GM12891 (cell line): ENCODE data around the gene ATF7IP2.
"Not testable (repeated sequence)": the region's sequence is repeated elsewhere in the genome, so short reads cannot be mapped to it uniquely, and the experiment has no call there.

Experiments
- DNase-seq: peaks from one replicate; pipeline ENCODE4 v3.0.0; 2011; ENCODE audit warnings: low spot score; ENCODE audit not compliant: insufficient read length
- FAIRE-seq: peaks from 2 replicates; lab custom pipeline; 2011; peaks lifted over from hg19 to GRCh38; lab: Jason Lieb, UNC
- PAX5 ChIP-seq: IDR thresholded peaks from 2 replicates; pipeline ENCODE4 v1.6.1; 2011; ENCODE audit warnings: low read length, moderate library complexity, mild to moderate bottlenecking; ENCODE audit not compliant: insufficient read depth, severe bottlenecking
- POLR2A ChIP-seq: IDR thresholded peaks from 2 replicates; pipeline ENCODE4 v1.6.1; 2011; ENCODE audit warnings: low read depth, low read length, control low read depth
- POLR2AphosphoS5 ChIP-seq: IDR thresholded peaks from 2 replicates; pipeline ENCODE4 v1.6.1; 2011; ENCODE audit warnings: low read depth, low read length, control low read depth
- POU2F2 ChIP-seq: IDR thresholded peaks from 2 replicates; pipeline ENCODE4 v1.6.1; 2011; ENCODE audit warnings: low read depth, mild to moderate bottlenecking, control low read depth, low read length, moderate library complexity
- SPI1 ChIP-seq: IDR thresholded peaks from 2 replicates; pipeline ENCODE4 v1.6.1; 2011; ENCODE audit warnings: low read depth, low read length, control low read depth
- TAF1 ChIP-seq: IDR thresholded peaks from 2 replicates; pipeline ENCODE4 v1.6.1; 2011; ENCODE audit warnings: low read depth, low read length, control low read depth

Gene ATF7IP2

GRCh38 chr16:10494343-10495030, 108.6 kb downstream of the ATF7IP2 start:
- no peak for FAIRE-seq
- TF ChIP-seq POU2F2 (no peak), POLR2A (no peak), PAX5 (no peak), POLR2AphosphoS5 (no peak), TAF1 (no peak), SPI1 (no peak)
- no peak for DNase-seq

- DNase-seq = no peak
- TF ChIP-seq PAX5 (no peak), POU2F2 (no peak), POLR2A (no peak), POLR2AphosphoS5 (no peak), TAF1 (no peak), SPI1 (no peak)
- no peak for FAIRE-seq
Observed at GRCh38 chr16:10495031-10495345, 109.1 kb downstream of the ATF7IP2 start.

DNA sequence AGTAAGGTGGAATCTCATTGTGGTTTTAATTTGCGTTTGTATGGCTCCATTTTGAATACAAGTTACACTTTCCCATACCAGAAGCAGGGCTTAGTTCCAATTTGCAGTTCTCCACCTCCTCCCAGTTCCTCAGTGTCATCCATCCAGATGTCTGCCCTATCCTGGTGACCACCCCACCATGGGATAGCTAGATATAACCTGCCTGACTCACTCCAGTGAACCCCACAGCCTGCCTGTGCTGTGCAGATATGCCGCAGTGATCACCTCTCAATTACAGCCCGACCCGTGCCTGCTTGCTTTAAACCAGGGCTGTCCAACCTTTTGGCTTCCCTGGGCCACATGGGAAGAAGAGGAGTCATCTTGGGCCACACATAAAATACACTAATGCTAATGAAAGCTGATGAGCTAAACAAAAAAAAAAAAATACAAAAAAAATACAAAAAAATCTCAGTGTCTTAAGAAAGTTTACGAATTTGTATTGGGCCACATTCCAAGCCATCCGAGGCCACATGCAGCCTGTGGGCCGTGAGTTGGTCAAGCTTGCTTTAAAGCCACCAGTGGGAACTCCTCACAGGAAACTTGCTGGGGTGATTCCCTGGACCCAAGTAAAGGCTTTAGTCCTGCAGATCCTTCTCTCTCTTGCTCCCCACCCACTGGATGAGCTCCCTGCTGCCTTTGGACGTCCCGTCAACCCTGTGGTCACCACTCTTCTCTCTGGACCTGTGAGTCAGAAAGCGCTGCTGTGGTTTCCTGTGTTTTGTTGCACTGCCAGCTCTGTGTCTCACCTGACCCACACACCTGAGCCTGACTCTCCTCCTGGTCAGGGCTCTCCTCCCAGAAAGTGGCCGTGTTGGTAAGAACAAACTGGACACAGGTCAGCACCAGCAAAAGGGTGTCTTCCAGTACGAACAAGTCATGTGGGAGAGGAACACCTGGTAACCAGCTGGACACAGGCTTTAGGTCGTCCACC, 111.6 kb downstream of the ATF7IP2 start:
- DNase-seq (no peak), FAIRE-seq (no peak)
- TF ChIP-seq POLR2AphosphoS5 = no peak

DNA sequence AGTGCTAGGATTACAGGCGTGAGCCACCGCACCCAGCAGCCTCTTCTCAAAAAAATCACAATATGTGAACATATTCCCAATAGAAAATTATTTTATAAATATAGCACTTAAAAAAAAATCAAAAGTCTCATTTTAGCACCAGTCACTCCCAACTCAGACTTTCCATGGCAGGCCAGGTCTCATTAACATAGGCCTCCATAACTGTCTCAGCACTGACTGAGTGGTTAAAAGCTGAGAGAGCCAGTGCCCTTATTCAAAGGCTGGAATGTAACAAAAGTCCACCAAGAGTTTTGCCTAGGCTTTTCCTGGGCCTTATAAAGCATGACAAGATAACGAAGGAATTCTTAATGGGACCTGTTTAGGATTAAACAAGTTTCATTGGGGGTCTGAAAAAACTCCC, 114.7 kb downstream of the ATF7IP2 start:
- FAIRE-seq = no peak
- no peak for TF ChIP-seq SPI1
- TF ChIP-seq PAX5 = no peak
- TF ChIP-seq POLR2AphosphoS5 = no peak
- no peak for TF ChIP-seq POLR2A
- TF ChIP-seq TAF1 = no peak
- no peak for TF ChIP-seq POU2F2
- no peak for DNase-seq

GRCh38 chr16:10501016-10501607, 115.3 kb downstream of the ATF7IP2 start:
- no peak for FAIRE-seq
- no peak for TF ChIP-seq SPI1
- no peak for TF ChIP-seq TAF1
- TF ChIP-seq POU2F2 = no peak
- no peak for TF ChIP-seq POLR2A
- TF ChIP-seq POLR2AphosphoS5 = no peak
- TF ChIP-seq PAX5 = no peak

DNA sequence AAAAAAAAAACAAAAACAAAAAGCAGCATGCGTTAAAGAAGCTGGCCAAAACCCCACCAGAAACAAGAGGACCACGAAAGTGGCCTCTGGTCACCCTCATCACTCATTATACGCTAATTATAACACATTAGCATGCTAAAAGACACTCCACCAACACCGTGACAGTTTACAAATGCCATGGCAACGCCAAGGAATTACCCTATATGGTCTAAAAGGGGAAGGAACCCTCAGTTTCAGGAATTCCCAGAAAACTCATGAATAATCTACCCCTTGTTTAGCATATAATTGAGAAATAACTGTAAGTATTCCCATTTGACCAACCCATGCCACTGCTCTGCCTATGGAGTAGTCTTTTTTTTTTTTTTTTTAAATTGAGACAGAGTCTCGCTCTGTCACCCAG, 116.9 kb downstream of the ATF7IP2 start:
- no peak for FAIRE-seq
- TF ChIP-seq POLR2A (no peak), SPI1 (no peak)
- DNase-seq = no peak

More at GRCh38 chr16:10501016-10501607, 115.3 kb downstream of the ATF7IP2 start:
- DNase-seq = no peak

DNA sequence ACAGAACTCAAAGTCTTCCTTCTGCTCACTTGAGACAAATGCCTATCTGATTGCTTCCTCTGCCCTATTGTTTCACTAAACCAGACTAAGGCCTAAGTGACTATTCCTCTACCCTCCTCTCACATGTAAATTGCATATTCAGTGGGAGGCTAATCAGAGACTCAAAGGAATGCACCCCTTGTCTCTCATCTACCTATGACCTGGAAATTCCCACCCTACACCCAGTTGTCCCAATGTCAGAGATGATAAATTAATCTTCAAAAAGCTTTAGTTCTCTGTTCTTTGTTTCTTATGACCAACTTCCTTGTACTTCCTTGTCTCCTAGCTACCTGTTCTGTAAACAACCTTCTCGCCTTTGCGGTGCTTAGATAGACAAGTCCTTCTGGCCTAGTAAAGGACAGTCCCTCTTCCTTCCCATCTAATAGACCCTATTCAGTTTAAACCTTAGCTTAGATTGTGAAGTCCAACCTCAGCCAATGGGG, 118.6 kb downstream of the ATF7IP2 start:
- TF ChIP-seq SPI1 = no peak
- no peak for TF ChIP-seq PAX5
- TF ChIP-seq TAF1 = no peak
- no peak for TF ChIP-seq POLR2AphosphoS5
- no peak for FAIRE-seq
- DNase-seq = no peak

DNA sequence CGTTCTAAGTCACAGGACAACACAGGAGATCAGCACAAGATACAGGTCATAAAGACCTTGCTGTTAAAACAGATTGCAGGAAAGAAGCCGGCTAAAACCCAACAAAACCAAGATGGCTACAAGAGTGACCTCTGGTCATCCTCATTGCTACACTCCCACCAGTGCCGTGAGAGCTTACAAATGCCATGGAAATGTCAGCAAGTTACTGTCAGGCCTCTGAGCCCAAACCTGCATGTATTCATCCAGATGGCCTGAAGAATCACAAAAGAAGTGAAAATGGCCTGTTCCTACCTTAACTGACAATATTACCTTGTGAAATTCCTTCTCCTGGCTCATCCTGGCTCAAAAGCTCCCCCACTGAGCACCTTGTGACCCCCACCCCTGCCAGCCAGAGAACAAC, 119.4 kb downstream of the ATF7IP2 start:
- not testable (repeated sequence) for DNase-seq, FAIRE-seq

DNA sequence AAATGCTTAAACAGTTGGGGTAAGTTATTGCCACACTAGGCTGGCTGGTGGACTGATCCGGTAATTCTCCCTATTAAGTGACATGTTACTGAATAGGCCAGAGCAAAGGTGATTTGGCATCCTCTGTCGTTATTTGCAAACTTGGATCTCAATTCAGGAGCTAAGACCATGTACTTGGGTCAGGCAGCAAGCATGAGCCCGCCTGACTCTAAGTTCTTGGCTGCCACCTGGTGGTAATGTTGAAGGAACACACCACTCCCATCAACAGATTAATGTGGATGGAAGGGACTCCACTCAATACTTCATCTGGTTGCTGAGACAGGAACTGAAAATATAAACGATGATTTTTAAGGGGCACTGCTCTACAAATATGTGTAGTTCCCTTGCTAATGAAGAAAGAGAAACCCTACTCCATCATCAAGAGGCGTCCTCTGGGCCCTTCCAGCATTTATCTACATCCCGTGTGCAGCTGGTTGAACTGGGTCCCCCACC, 123.7 kb downstream of the ATF7IP2 start:
- peak; percentile 80 for TF ChIP-seq SPI1
- TF ChIP-seq TAF1 = no peak
- FAIRE-seq = peak; percentile 94

GRCh38 chr16:10510279-10510678, 124.4 kb downstream of the ATF7IP2 start:
- DNase-seq = no peak
- no peak for TF ChIP-seq PAX5
- TF ChIP-seq TAF1 = no peak
- TF ChIP-seq POU2F2 = no peak
- TF ChIP-seq POLR2AphosphoS5 = no peak
- no peak for TF ChIP-seq POLR2A
- no peak for TF ChIP-seq SPI1
- no peak for FAIRE-seq

More for the DNA sequence above, 123.7 kb downstream of the ATF7IP2 start:
- DNase-seq = peak; percentile 46
